CD14-positive monocyte (primary cell): ENCODE results near the gene SPTBN1. TPM values are rescaled to one million over a fixed set of nuclear protein-coding genes. Genes with fewer than 3 reads are reported as not detected.

ENCODE experiments used
- DNase-seq, 3 donors: peaks; one replicate each; pipeline ENCODE4 v3.0.0-alpha.2; 2011 to 2022
- H2AFZ ChIP-seq: 2 replicates; pipeline ENCODE4 v1.6.0; 2012; ENCODE audit warnings: mild to moderate bottlenecking, low read depth, low read length, inconsistent platforms; ENCODE audit not compliant: insufficient read depth, poor library complexity, severe bottlenecking
- H3K27ac ChIP-seq, 2 donors: 1 replicate in 1 of 2; 2 replicates in 1 of 2; pipeline ENCODE4 v1.5.1; 2012 to 2013; ENCODE audit warnings: low read length in 2 of 2, control low read depth in 1 of 2, inconsistent platforms in 1 of 2, low read depth in 1 of 2, mild to moderate bottlenecking in 1 of 2
- H3K27me3 ChIP-seq, 2 donors: one replicate each; pipeline versions ENCODE4 v1.6.0 to v1.6.1; 2011 to 2013; ENCODE audit warnings: low read length in 2 of 2; ENCODE audit not compliant: control insufficient read depth in 2 of 2, insufficient read depth in 2 of 2
- H3K36me3 ChIP-seq, 2 donors: replicated peaks in 1 of 2; 1 replicate in 1 of 2; 2 replicates in 1 of 2; pipeline versions ENCODE4 v1.5.1 to v1.6.1; 2012 to 2013; ENCODE audit warnings: low read length in 2 of 2, control low read depth in 1 of 2, inconsistent platforms in 1 of 2, mild to moderate bottlenecking in 1 of 2; ENCODE audit not compliant: insufficient read depth in 2 of 2, control insufficient read depth in 1 of 2
- H3K4me1 ChIP-seq, 2 donors: 1 replicate in 1 of 2; 2 replicates in 1 of 2; pipeline versions ENCODE4 v1.5.1 to v1.6.1; 2012 to 2013; ENCODE audit warnings: low read length in 2 of 2, control low read depth in 1 of 2, inconsistent platforms in 1 of 2, mild to moderate bottlenecking in 1 of 2, moderate library complexity in 1 of 2; ENCODE audit not compliant: insufficient read depth in 2 of 2, control insufficient read depth in 1 of 2
- H3K4me2 ChIP-seq: replicated peaks from 2 replicates; pipeline ENCODE3; 2012; ENCODE audit warnings: low read length, moderate library complexity, mild to moderate bottlenecking; ENCODE audit not compliant: poor library complexity, severe bottlenecking; ENCODE audit errors: extremely low read depth
- H3K4me3 ChIP-seq, 3 experiments: fragments of 200-600 bp in 1 of 3; sonication (generic) in 1 of 3; replicated peaks in 1 of 3; 1 replicate in 2 of 3; 2 replicates in 1 of 3; pipeline ENCODE4 v1.5.1; 2011 to 2013; ENCODE audit warnings: low read length in 3 of 3, mild to moderate bottlenecking in 3 of 3, control low read depth in 2 of 3, low read depth in 2 of 3, inconsistent platforms in 1 of 3, moderate library complexity in 1 of 3
- H3K79me2 ChIP-seq: 2 replicates; pipeline ENCODE4 v1.6.0; 2012; ENCODE audit warnings: mild to moderate bottlenecking, control low read depth, inconsistent platforms, low read length, moderate library complexity; ENCODE audit not compliant: insufficient read depth
- H3K9ac ChIP-seq: 2 replicates; pipeline ENCODE4 v1.6.0; 2017; ENCODE audit warnings: low read length, mild to moderate bottlenecking; ENCODE audit not compliant: insufficient read depth, poor library complexity, severe bottlenecking
- H3K9me3 ChIP-seq, 2 donors: replicated peaks in 1 of 2; 1 replicate in 1 of 2; 2 replicates in 1 of 2; pipeline versions ENCODE4 v1.5.1 to v1.6.1; 2012 to 2013; ENCODE audit warnings: low read length in 2 of 2, control low read depth in 1 of 2; ENCODE audit not compliant: control insufficient read depth in 1 of 2, insufficient read depth in 1 of 2
- H4K20me1 ChIP-seq: 2 replicates; pipeline ENCODE4 v1.6.0; 2012; ENCODE audit warnings: mild to moderate bottlenecking, low read length, control low read depth, moderate library complexity; ENCODE audit not compliant: insufficient read depth
- H3K27ac Mint-ChIP-seq, 7 donors: one replicate each; pipeline ENCODE4 v1.8.0; 2020; ENCODE audit warnings: mild to moderate bottlenecking in 7 of 7, mixed read lengths in 7 of 7, moderate library complexity in 6 of 7, inconsistent platforms in 2 of 7
- H3K27me3 Mint-ChIP-seq, 3 donors: one replicate each; pipeline ENCODE4 v1.8.0; 2021 to 2022; ENCODE audit warnings: low read depth in 3 of 3, mild to moderate bottlenecking in 3 of 3, mixed read lengths in 3 of 3, moderate library complexity in 3 of 3, inconsistent platforms in 1 of 3
- H3K36me3 Mint-ChIP-seq, 2 donors: one replicate each; pipeline ENCODE4 v1.8.0; 2020; ENCODE audit warnings: mixed read lengths in 2 of 2, inconsistent platforms in 1 of 2, mild to moderate bottlenecking in 1 of 2
- H3K4me1 Mint-ChIP-seq: one replicate; pipeline ENCODE4 v1.8.0; 2020; ENCODE audit warnings: mild to moderate bottlenecking, mixed read lengths
- H3K4me3 Mint-ChIP-seq, 2 donors: one replicate each; pipeline ENCODE4 v1.8.0; 2020; ENCODE audit warnings: mild to moderate bottlenecking in 2 of 2, mixed read lengths in 2 of 2, moderate library complexity in 1 of 2
- H3K9me3 Mint-ChIP-seq, 7 donors: one replicate each; pipeline ENCODE4 v1.8.0; 2020 to 2022; ENCODE audit warnings: mixed read lengths in 7 of 7, mild to moderate bottlenecking in 6 of 7, moderate library complexity in 6 of 7, inconsistent platforms in 2 of 7
- CTCF ChIP-seq: fragments of 200-600 bp; IDR thresholded peaks from one replicate; pipeline ENCODE4 v1.8.0; 2022; ENCODE audit warnings: antibody characterized with exemption, mild to moderate bottlenecking
- WGBS: methylation state at CpG from one replicate; pipeline ENCODE4 v1.1.5; 2013; ENCODE audit warnings: missing lambda C conversion rate; ENCODE audit not compliant: insufficient coverage; 5-methylcytosine and 5-hydroxymethylcytosine counted together
- intact Hi-C, 2 donors: fragments of 100-400 bp; cut with micrococcal nuclease; formaldehyde crosslinking; loops; one replicate each; pipeline versions ENCODE4 v1.15.0 to v1.15.1; 2023
- polyA plus RNA-seq, 3 donors: library from polyadenylated mRNA; depleted of rRNA in 1 of 3; unstranded in 2 of 3; stranded (reverse) in 1 of 3; fragments of 300-500 nt in 2 of 3; fragments of >200 nt in 1 of 3; fragmentation: Illumina TruSeq in 2 of 3; gene quantifications; 1 replicate in 2 of 3; 2 replicates in 1 of 3; pipeline ENCODE4 v1.2.3, GENCODE V29; 2012 to 2021

Gene SPTBN1
- polyA plus RNA-seq, 3 donors, result 0.79 to 2.8 (median 1.7) TPM

GRCh38 chr2:54534221-54534620 lies 78.1 kb downstream of the SPTBN1 start:
- Histone ChIP-seq H3K9ac (no peak overlapping the region), H3K27ac (peak overlapping the region in 1 of 2 donors; percentile 80), H4K20me1 (no peaks in the 10 kb centered on the region), H3K4me2 (no peak overlapping the region), H3K4me3 (no peak overlapping the region), H3K4me1 (peaks cover 27 to 42% of the 10 kb centered on the region in 2 donors), H2AFZ (no peak overlapping the region), H3K79me2 (no peaks in the 10 kb centered on the region), H3K27me3 (no peaks in the 10 kb centered on the region), H3K9me3 (no peaks in the 10 kb centered on the region), H3K36me3 (no peaks in the 10 kb centered on the region)
- no peak overlapping the region for H3K4me3 Mint-ChIP-seq
- intact Hi-C loops, result no loop called here
- peaks cover 0 to 3% (median 2%) of the 10 kb centered on the region in 3 donors for H3K27me3 Mint-ChIP-seq
- peaks cover 0 to 3% of the 10 kb centered on the region in 2 donors for H3K36me3 Mint-ChIP-seq
- peaks cover 43% of the 10 kb centered on the region for H3K4me1 Mint-ChIP-seq
- DNase-seq, result no peak
- peak overlapping the region in 6 of 7 donors; percentile 32 to 90 (median 86) for H3K27ac Mint-ChIP-seq
- no peaks in the 10 kb centered on the region for H3K9me3 Mint-ChIP-seq
- WGBS, result no CpG with 5 or more reads among the region's 1 CpG
- TF ChIP-seq CTCF, result no peak

- H2AFZ ChIP-seq, result no peak overlapping the region
- no peaks in the 10 kb centered on the region for H4K20me1 ChIP-seq
- TF ChIP-seq CTCF, result no peak
- no peaks in the 10 kb centered on the region for H3K79me2 ChIP-seq
- no peaks in the 10 kb centered on the region for H3K27me3 ChIP-seq
- H3K4me2 ChIP-seq, result no peak overlapping the region
- no peak overlapping the region for H3K9ac ChIP-seq
- no peak overlapping the region for H3K27ac ChIP-seq
- 100% methylated on average over 2 of the region's 2 CpGs for WGBS
- Mint-ChIP-seq H3K4me1 (peaks cover 43% of the 10 kb centered on the region), H3K27me3 (peaks cover 0 to 3% (median 2%) of the 10 kb centered on the region in 3 donors), H3K36me3 (peaks cover 0 to 3% of the 10 kb centered on the region in 2 donors), H3K27ac (peak overlapping the region in 6 of 7 donors; percentile 5 to 66 (median 47)), H3K4me3 (no peak overlapping the region), H3K9me3 (no peaks in the 10 kb centered on the region)
- intact Hi-C loops, result no loop called here
- DNase-seq, result no peak
- peaks cover 27 to 42% of the 10 kb centered on the region in 2 donors for H3K4me1 ChIP-seq
- H3K4me3 ChIP-seq, result no peak overlapping the region
- H3K36me3 ChIP-seq, result no peaks in the 10 kb centered on the region
- no peaks in the 10 kb centered on the region for H3K9me3 ChIP-seq
Measured at GRCh38 chr2:54534625-54535024, 78.5 kb downstream of the SPTBN1 start.
